Activated CD8-positive, alpha-beta memory T cell treated with anti-CD3 and anti-CD28 coated beads, Interleukin-2, amount 10 ng/mL, durations not matched to agents 7 days and 5 days (primary cell): ENCODE measurements around the gene MSLN. TPM values are rescaled to one million over a fixed set of nuclear protein-coding genes. Genes with fewer than 3 reads are reported as not detected.

ENCODE experiments used
- ATAC-seq: fragments of 150-1000 bp; cut with Tn5 transposase; one replicate; pipeline ENCODE4 v1.10.0; 2021; ENCODE audit warnings: moderate library complexity
- CTCF ChIA-PET: fragments of 350-600 bp; sonication (Branson Sonifier 250); formaldehyde crosslinking; loops from one replicate; lab custom pipeline; 2021; ENCODE audit warnings: antibody characterized with exemption; lab: Charles Lee
- DNase-seq: peaks from one replicate; pipeline ENCODE4 v3.0.0-alpha.2; 2020
- H3K27ac Mint-ChIP-seq: one replicate; pipeline ENCODE4 v1.8.0; 2021; ENCODE audit warnings: mild to moderate bottlenecking, mixed read lengths
- H3K27me3 Mint-ChIP-seq: one replicate; pipeline ENCODE4 v1.8.0; 2021; ENCODE audit warnings: mixed read lengths
- H3K36me3 Mint-ChIP-seq: one replicate; pipeline ENCODE4 v1.8.0; 2021; ENCODE audit warnings: mild to moderate bottlenecking, mixed read lengths
- H3K4me1 Mint-ChIP-seq: one replicate; pipeline ENCODE4 v1.8.0; 2021; ENCODE audit warnings: mixed read lengths
- H3K4me3 Mint-ChIP-seq: one replicate; pipeline ENCODE4 v1.8.0; 2021; ENCODE audit warnings: mild to moderate bottlenecking, moderate library complexity, mixed read lengths
- H3K9me3 Mint-ChIP-seq: one replicate; pipeline ENCODE4 v1.8.0; 2022; ENCODE audit warnings: low read depth, mixed read lengths
- microRNA-seq: library from miRNA; unstranded; fragments of <30 nt; microRNA quantifications from one replicate; pipeline ENCODE4 v1.2.0, GENCODE V29; 2022
- total RNA-seq, 2 experiments: library from RNA; stranded (reverse); gene quantifications; one replicate each; pipeline ENCODE4 v1.2.3, GENCODE V29; 2021

The MSLN gene
- total RNA-seq, 2 experiments from 2014 or later: not detected

DNA sequence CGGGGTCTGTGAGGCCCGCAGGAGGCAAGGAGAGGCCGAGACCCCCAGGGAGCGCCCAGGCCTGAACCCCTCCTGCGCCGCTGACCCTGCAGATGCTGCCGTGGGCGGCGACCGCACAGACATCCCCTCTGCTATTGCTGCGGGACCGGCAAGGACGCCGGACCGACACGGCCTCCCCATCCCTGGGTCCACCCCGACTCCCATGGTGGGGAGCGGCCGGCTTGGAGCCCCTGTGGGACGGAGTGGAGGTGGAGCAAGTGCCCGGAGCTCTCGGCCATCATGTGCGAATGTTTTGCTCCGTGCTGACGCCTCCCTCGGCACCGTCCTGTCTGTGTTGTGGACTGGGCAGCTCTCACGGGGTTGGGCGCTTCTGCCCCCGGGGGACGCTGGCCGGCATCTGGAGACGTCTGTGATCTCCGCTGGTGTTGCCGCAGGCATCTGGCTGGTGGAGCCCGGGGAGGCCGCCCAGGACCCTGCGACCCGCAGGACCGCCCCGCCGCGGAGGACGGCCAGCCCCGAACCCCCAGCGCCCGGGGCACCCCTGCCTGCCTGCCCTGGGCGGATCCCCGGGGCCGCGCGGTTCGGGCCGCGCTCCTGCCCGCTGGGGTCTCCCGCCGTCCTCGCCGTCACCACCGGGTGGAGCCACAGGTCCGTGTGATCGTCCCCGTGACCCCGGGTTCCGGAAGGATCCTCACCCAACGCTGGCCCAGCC is 52.8 kb downstream of the MSLN start:
- no peaks in the 10 kb centered on the region for H3K36me3 Mint-ChIP-seq
- H3K9me3 Mint-ChIP-seq: no peaks in the 10 kb centered on the region
- DNase-seq (peak; percentile 54), ATAC-seq (peak; percentile 81)
- peaks cover 16% of the 10 kb centered on the region for H3K27me3 Mint-ChIP-seq
- peaks cover 3% of the 10 kb centered on the region for H3K4me1 Mint-ChIP-seq
- H3K27ac Mint-ChIP-seq: no peak overlapping the region
- CTCF ChIA-PET: interaction anchor here (1.5 kb wide), 1 partner anchor 290 kb away, joined by 3 read pairs; no protein-coding TSS in a partner anchor
- no peak overlapping the region for H3K4me3 Mint-ChIP-seq

DNA sequence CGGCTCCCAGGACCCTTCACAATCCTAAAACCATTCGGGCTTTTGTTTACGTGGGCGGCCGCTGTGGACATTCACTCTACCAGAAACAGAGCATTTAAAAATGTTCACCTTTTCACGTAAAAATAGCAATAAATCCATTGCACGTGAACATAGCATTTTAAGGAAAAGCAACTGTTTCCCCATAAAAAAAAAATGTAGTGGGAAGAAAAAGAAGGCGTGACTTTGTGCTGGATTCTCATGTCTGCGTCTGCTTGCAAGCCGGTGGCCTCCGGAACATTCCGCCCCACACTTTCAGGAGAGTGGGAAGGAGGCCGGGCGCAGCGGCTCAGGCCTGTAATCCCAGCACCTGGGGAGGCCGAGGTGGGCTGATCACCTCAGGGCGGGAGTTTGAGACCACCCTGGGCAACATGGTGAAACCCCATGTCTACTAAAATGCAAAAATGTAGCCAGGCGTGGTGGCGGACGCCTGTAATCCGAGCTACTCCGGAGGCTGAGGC is 53.4 kb downstream of the MSLN start:
- CTCF ChIA-PET: interaction anchor here (1.4 to 2.1 kb wide), 2 partner anchors 241 to 245 kb away, joined by 4 to 5 read pairs; no protein-coding TSS in a partner anchor
- ATAC-seq (no peak), DNase-seq (no peak)
- H3K4me3 Mint-ChIP-seq: no peak overlapping the region
- H3K4me1 Mint-ChIP-seq: no peaks in the 10 kb centered on the region
- peaks cover 16% of the 10 kb centered on the region for H3K27me3 Mint-ChIP-seq
- H3K9me3 Mint-ChIP-seq: no peaks in the 10 kb centered on the region
- H3K36me3 Mint-ChIP-seq: no peaks in the 10 kb centered on the region
- no peak overlapping the region for H3K27ac Mint-ChIP-seq

DNA sequence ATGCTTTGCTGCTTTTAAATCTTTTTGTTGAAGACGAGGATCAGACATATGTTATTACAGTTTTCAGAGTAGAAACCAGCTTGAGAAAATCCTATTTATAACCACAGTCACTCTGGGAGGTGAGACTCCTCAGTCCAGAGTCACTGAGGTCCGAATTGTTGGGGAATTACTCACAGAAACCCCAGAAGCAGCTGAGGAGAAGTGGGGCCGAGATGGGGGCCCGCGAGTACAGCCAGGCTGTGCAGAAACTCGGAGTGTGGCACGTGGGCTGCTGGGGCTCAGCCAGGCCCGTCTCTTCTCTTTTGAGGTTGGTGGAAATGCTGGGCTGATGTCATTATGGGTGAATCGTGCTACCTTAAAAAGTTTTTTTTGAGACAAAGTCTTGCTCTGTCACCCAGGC is 54.4 kb downstream of the MSLN start:
- CTCF ChIA-PET: interaction anchor here (1.1 to 2.1 kb wide), 3 partner anchors 240 to 288 kb away, joined by 3 to 5 read pairs (median 4); no protein-coding TSS in a partner anchor
- Mint-ChIP-seq H3K36me3 (no peaks in the 10 kb centered on the region), H3K27ac (no peak overlapping the region), H3K27me3 (peaks cover 16% of the 10 kb centered on the region), H3K4me3 (no peak overlapping the region), H3K4me1 (peaks cover 8% of the 10 kb centered on the region), H3K9me3 (no peaks in the 10 kb centered on the region)
- ATAC-seq (no peak), DNase-seq (no peak)

DNA sequence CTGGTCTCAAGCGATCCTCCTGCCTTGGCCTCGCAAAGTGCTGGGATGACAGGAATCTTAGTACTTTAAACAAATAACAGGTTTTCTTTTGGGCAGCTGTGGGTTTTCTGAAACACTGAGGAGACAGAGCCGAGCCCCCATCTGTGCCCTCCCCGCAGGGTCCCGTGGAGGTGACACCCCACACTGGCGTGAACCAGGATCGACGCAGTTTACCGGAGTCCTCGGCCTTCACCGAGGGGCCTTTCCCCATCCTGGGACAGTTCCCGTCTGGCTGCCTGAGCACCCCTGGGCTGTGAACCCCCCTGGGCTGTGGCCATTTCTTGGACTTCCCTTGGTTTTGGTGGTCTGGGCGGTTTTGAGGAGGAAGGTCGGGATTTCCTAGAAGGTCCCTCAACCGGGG is 55.3 kb downstream of the MSLN start:
- Mint-ChIP-seq H3K27me3 (peaks cover 16% of the 10 kb centered on the region), H3K9me3 (no peaks in the 10 kb centered on the region), H3K4me3 (no peak overlapping the region), H3K4me1 (peaks cover 12% of the 10 kb centered on the region), H3K27ac (no peak overlapping the region), H3K36me3 (no peaks in the 10 kb centered on the region)
- DNase-seq (no peak), ATAC-seq (no peak)
- CTCF ChIA-PET: interaction anchor here (2.1 kb wide), 1 partner anchor 243 kb away, joined by 5 read pairs; no protein-coding TSS in a partner anchor

DNA sequence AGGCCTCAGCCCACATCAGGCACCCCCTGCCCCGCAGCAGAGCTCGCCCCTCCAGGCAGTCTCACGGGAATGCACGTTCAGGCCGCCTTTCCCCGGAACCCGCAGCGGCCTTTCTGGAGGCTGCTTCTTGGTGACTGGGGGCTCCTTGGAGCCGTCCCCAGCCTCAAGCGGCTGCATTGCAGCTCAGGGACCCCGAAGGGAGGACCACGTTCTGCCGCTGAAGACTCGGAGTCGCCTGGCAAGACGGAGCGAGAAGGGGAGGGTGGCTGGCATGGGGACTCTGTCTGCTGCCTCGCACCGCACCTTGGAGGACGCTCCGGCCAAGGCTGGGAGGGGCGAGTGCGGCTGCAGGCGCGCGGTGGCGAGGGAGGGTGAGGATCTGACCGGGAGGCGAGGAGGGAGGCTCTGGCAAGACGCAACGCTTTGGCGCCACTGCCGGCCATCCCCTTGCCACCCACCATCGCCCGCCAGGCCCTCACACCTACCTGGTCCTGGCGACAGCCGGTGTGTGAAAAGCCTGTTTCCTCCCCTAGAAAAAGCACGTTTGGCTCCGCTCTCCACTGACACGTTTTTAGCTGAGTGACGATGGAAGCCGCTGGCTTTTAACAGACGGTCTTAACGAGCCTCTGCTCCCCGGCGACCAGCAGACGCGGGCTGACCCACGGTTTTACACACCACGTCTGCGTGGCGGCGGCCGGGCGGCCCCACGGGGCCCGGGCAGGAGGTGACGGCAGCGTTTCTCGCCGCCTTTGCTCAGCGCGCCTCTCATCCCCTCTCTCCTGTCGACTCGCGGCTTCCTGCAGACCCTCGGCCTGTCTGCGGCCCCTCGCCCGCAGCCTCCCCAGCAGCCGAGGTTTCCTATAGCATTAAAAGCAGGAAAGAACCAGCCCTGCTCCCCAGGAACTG is 56.7 kb downstream of the MSLN start:
- CTCF ChIA-PET: no interaction called here
- no peaks in the 10 kb centered on the region for H3K36me3 Mint-ChIP-seq
- ATAC-seq: no peak
- no peaks in the 10 kb centered on the region for H3K9me3 Mint-ChIP-seq
- peaks cover 14% of the 10 kb centered on the region for H3K27me3 Mint-ChIP-seq
- H3K27ac Mint-ChIP-seq: no peak overlapping the region
- no peak overlapping the region for H3K4me3 Mint-ChIP-seq
- no peak for DNase-seq
- H3K4me1 Mint-ChIP-seq: peaks cover 12% of the 10 kb centered on the region

DNA sequence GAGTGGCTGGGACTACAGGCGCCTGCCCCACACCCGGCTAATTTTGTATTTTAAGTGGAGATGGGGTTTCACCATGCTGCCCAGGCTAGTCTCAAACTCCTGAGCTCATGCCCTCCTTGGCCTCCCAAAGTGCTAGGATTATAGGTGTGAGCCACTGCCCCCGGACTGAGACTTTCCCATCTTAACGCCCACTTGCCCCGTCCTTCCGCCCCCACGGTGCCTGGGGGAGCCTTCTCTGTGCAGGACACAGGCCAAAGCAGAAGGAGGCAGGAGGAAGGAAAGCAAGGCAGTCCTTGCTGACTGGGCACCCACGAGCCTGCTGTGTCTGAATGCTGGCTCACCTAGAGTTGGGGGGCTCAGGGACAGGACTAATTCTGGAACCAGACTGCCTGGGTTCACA is 57.6 kb downstream of the MSLN start:
- peaks cover 8% of the 10 kb centered on the region for H3K27me3 Mint-ChIP-seq
- no peaks in the 10 kb centered on the region for H3K9me3 Mint-ChIP-seq
- H3K36me3 Mint-ChIP-seq: no peaks in the 10 kb centered on the region
- peaks cover 12% of the 10 kb centered on the region for H3K4me1 Mint-ChIP-seq
- no peak for ATAC-seq
- no peak overlapping the region for H3K4me3 Mint-ChIP-seq
- CTCF ChIA-PET: no interaction called here
- H3K27ac Mint-ChIP-seq: no peak overlapping the region
- no peak for DNase-seq

Small RNA genes within 50 kb of the gene (microRNA-seq; reads per million reads assigned to microRNA genes)
- gene MIR662: not detected

Other genes starting within 250 kb of the MSLN start
- 100 to 1,000 TPM; 113 to 121 TPM for gene CAPN15, start 233.0 kb upstream of the MSLN start, total RNA-seq
- not detected for gene PRR35, start 200.3 kb upstream of the MSLN start, total RNA-seq
- 1 to 10 TPM in 1 of 2 experiments, under 1 TPM in 1; 0.94 to 1.2 TPM for gene NHLRC4, start 193.7 kb upstream of the MSLN start, total RNA-seq
- 10 to 100 TPM; 38.8 to 41.0 TPM for gene PIGQ, start 190.8 kb upstream of the MSLN start, total RNA-seq
- gene RAB40C, start 170.7 kb upstream of the MSLN start, total RNA-seq: 10 to 100 TPM; 13.3 to 14.0 TPM
- gene WFIKKN1, start 129.7 kb upstream of the MSLN start, total RNA-seq: under 1 TPM; 0.12 to 0.23 TPM
- gene METTL26, start 124.4 kb upstream of the MSLN start, total RNA-seq: 10 to 100 TPM; 86.7 to 92.6 TPM
- gene MCRIP2, start 118.9 kb upstream of the MSLN start, total RNA-seq: 10 to 100 TPM; 42.5 to 47.3 TPM
- gene WDR90, start 111.4 kb upstream of the MSLN start, total RNA-seq: 100 to 1,000 TPM in 1 of 2 experiments, 10 to 100 TPM in 1; 74.7 to 108 TPM
- gene RHOT2, start 92.6 kb upstream of the MSLN start, total RNA-seq: 100 to 1,000 TPM; 134 to 168 TPM
- gene RHBDL1, start 85.1 kb upstream of the MSLN start, total RNA-seq: under 1 TPM; 0.37 to 0.79 TPM
- gene STUB1, start 80.3 kb upstream of the MSLN start, total RNA-seq: 10 to 100 TPM; 84.2 to 87.1 TPM
- 10 to 100 TPM; 30.5 to 37.1 TPM for gene JMJD8, start 76.4 kb upstream of the MSLN start, total RNA-seq
- 10 to 100 TPM; 18.9 to 19.4 TPM for gene WDR24, start 70.3 kb upstream of the MSLN start, total RNA-seq
- gene FBXL16, start 54.9 kb upstream of the MSLN start, total RNA-seq: 1 to 10 TPM; 4.2 to 7.5 TPM
- gene METRN, start 45.6 kb upstream of the MSLN start, total RNA-seq: 10 to 100 TPM in 1 of 2 experiments, 1 to 10 TPM in 1; 9.8 to 14.0 TPM
- 10 to 100 TPM; 14.8 to 21.1 TPM for gene ANTKMT, start 39.6 kb upstream of the MSLN start, total RNA-seq
- gene CCDC78, start 34.3 kb upstream of the MSLN start, total RNA-seq: 1 to 10 TPM; 2.5 to 2.9 TPM
- gene HAGHL, start 33.6 kb upstream of the MSLN start, total RNA-seq: 10 to 100 TPM; 13.0 to 14.3 TPM
- gene CIAO3, start 19.7 kb upstream of the MSLN start, total RNA-seq: 10 to 100 TPM; 34.8 to 37.0 TPM
- gene RPUSD1, start 27.6 kb downstream of the MSLN start, total RNA-seq: 10 to 100 TPM; 27.8 to 38.0 TPM
- 100 to 1,000 TPM; 125 to 139 TPM for gene CHTF18, start 27.9 kb downstream of the MSLN start, total RNA-seq
- not detected for gene GNG13, start 40.0 kb downstream of the MSLN start, total RNA-seq
- 10 to 100 TPM; 11.4 to 29.6 TPM for gene LMF1, start 210.2 kb downstream of the MSLN start, total RNA-seq
- under 1 TPM; 0.12 to 0.16 TPM for gene SOX8, start 221.0 kb downstream of the MSLN start, total RNA-seq